ENCODE data around the gene GJD4.

GJD4 gene

DNA sequence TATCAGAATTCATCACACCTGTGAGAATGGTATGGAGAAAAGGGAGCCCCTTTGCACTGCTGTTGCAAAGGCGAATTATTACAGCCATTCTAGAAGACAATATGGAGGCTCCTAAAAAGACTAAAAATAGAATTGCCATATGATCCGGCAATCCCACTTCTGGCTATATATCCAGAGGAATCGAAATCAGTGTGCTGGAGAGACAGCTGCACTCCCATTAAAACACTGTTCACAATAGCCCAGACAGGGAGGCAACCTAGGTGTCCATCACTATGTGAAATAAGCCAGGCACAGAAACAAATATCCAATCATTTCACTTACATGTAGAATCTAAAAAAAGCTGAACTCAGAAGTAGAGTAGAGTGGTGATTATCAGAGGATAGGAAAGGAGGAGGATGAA, 26.0 kb upstream of the GJD4 start:
- no peak for DNase-seq (ENCODE audit: low spot score)

DNA sequence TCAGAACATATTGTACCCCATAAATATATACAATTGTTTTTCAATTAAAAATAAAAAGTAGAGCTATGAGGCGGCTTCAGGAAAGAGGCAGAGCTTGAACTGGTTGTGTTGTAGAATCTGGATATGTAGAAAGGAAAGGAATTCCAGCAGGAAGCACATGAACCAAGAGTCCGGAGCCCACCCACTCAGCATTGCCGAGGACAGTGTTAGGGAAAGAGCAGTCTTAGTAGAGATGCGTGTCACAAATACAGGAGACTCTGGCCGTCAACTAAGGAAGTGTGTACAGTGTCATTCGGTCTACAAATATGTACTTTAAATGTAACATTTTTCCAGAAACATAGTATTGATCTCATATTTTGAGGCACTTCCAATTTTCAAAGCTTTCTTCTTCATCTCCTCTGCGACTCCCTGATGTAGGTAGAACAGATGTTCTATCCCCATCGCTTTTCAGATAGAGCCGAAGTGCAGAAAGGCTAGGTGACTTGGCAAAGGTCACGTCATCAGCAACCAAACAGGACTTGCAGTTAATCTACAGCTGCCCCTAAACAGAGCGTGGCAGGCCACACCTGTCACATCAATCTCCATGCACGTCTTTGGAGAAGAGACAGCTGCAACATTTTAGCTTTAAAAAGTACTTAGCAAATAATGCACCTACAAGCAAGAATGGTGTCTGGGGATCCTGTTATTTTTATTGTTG, 25.3 kb upstream of the GJD4 start:
- DNase-seq (ENCODE audit: low spot score): no peak

DNA sequence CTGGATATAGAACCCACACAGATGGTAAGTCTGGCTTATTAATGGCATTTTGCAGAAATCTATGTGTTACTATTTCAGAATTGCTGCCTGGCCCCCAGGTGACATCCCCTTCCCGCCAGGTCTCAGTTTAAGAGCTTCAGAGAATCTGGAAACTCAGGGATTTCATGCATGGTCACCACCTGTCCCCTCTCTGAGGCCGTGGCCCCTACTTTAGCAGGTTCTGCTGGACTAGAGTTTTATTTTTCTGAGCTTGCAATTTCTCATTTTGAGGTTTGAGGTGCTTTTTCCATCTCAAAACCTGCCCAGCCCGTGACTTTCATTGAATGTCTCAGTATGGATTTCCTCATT, 24.7 kb upstream of the GJD4 start:
- DNase-seq (ENCODE audit: low spot score): no peak

DNA sequence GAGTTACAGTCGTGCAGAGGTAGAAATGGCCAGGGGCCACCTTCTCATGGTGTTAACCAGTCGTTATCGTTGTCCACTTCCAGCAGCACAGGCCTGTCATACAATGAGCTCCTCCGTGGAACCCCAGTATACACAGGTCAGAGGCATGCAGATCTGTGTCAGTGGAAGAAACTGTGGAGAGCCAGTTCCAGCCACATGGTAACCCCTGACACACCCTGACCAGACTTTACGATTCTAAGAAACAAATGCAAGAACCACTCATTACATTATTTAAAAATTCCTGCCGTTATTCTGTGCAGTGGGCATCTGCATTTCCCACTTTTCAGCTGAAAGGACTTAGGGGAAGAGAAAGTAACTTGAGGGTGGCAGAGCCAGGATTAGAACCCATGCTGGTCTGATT, 23.5 kb upstream of the GJD4 start:
- DNase-seq (ENCODE audit: low spot score): no peak

DNA sequence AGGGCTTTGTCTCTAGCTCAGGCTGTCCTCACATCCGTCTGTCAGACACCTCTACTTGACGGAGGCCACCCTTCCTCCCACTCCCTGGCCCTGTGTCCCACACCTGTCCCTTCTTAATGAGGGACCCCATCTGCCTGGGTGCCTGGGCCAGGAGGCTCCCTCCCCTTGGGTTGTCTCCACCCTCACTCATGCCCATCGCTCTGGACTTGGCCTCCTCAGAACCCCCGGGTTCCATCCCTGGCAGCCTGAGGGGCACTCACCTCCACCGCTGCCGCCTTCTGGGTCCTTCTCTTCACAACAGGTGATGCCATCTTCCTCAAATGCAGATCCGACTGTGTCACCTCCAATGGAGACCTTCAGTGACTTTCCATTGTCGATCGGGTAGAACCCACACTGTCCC, 20.2 kb upstream of the GJD4 start:
- DNase-seq (ENCODE audit: low spot score): no peak

DNA sequence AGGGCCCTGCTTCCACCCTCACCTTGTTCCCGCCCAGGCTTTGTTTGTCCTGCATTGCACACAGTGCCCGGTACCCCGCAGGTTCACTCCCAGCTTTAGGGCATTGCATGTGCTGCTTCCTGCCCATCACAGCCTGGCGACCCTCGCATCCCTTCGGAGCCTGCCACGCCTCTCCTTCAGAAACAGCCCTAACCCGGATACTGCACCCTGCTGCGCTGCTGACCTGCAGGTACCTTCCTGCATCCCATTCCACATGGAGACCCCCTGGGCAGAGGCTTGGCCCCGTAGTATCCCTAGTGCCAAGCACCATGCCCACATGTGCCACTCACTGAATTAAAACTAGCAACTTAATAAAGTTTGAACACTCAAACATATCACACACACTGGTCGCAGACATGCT, 19.8 kb upstream of the GJD4 start:
- no peak for DNase-seq (ENCODE audit: low spot score)

DNA sequence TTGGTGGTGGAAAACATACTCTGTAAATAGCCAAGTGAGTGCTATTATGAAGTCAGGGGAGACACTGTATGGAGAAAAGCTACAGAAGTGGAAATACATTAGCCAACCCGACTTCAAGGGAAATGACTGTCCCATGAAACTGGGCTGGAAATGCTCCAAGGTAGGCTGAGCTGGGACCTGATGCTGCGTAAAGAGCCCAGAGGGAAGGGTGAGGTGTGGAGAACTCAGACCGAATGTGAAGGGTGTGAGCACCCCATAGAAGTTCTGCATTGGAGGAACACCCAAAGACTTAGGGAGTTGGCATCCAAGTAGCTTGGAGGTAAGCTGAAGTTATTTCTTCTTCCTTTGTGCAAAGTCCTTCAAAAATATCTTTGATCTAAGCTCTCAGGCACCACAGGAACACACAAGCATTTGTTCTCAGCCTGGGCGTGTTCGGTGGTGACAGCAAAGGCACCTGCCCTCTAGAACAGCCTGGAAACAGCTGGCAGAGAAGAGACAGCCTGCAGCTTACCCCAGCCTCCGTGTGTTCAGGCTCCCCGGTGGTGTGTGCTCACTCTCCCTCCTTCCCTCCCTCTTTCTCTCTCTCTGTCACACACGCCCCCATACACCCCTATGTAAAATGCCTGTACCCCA, 19.1 kb upstream of the GJD4 start:
- no peak for DNase-seq (ENCODE audit: low spot score)

DNA sequence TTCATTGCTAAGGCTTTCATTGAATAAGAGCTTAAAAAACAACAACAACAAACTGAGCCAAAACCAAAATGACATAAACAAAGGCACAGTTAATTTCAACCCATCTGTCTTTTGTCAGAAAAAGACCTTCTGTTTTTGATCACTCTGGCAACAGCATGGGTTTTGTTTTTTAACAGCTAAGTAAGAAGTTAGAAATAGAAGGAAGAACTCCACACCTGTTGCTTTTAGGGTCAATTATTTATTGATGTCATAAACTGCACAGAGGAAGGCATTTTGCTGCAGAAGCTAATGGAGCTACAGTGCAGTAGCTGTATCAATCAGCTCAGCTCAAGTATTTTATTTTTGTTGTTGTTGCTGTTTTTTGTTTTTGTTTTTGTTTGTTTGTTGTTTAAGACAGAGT, 16.3 kb upstream of the GJD4 start:
- no peak for DNase-seq (ENCODE audit: low spot score)

DNA sequence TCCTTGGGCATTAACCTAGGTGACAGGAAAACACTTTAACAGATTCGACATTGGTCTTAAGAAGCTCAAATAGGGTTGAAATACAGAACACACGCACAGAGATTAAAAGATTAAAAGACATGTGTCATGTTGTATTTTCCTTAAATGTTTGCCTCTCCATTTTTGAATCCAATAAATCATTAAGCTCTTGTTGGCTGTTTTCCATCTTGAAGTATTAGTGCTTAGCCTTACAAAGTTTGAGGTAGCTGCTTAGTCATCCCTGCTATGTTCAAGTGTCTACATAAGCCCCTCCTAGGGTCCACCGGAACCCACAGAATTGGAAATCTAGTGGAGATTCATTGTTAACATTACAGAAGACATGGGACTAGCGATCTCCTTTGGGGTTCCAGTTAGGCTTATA, 12.7 kb upstream of the GJD4 start:
- DNase-seq (ENCODE audit: low spot score): no peak

DNA sequence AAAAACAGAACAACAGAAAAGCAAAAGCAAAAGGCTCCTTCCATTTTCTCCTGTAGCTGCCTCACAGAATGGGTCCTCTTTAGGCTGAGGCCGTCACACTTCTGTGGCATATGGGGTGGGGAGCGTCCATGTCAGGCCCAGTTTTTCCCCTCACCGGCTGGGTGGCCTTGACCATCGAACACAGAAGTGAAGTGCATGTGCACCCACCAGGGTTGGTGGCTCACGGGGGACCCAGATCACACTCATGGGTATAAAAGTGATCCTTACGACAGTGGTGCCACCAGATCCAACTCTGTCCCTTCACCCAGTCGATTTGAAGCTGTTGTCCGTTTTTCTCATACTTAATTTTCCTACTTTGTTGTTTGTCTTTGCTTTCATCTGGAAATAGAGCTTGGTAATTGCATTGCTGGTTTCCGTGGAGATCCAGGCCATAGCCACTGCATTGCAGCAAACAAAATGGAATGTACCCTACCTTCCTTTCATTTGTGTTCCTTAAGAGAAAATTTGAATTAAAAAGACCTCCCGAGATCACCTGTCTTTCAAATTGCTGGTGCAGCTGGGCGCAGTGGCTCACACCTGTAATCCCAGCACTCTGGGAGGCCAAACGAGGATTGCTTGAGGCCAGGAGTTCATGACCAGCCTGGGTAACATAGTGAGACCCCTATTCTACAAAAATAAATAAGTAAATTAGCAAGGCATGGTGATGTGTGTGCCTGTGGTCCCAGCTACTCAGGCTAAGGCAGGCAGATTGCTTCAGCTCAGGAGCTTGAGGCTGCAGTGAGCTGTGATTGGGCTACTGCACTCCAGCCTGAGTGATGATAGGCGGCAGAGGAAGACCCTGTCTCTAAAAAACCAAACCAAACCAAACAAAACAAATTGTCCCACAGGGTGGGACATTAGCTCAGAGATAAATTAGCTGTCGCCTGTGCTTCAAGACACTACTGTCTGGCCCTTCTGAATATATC, 10.7 kb upstream of the GJD4 start:
- no peak for DNase-seq (ENCODE audit: low spot score)

DNA sequence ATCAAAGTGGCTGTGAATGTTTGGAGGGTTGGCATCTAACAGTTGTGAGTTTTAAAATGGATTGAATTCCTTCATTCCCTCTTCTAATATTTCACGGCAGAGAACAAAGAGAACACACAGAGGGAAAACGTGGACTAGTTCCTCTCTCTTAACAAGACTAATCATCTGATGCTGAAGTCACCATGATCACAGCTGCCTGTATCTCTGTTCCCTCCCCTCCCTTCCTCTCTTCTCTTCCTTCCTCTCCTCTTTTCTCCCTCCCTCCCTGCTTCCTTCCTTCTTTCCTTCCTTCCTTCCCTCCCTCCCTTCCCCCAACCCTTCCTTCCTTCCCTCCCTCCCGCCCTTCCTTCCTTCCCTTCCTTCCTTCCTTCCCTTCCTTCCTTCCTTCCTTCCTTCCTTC, 10.0 kb upstream of the GJD4 start:
- no peak for DNase-seq (ENCODE audit: low spot score)

DNA sequence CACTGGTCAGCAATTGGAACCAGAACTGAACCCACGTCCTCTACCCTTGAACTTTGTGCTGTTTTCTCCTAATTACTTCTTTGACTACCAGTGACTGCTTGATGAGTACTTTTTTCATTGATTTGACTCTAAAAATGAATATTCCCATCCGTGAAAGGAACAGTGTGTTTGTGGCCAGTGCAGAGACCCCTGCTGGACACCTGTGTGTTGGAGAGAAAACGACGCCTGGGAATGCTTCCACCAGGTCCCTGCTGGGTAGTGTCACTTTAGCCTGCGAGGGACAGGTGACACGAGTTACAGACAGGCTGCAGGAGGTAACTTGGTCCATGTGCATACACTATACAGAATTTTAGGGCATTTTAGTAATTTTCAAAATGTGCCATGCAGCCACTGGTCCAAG, 6.8 kb upstream of the GJD4 start:
- DNase-seq (ENCODE audit: low spot score): no peak

DNA sequence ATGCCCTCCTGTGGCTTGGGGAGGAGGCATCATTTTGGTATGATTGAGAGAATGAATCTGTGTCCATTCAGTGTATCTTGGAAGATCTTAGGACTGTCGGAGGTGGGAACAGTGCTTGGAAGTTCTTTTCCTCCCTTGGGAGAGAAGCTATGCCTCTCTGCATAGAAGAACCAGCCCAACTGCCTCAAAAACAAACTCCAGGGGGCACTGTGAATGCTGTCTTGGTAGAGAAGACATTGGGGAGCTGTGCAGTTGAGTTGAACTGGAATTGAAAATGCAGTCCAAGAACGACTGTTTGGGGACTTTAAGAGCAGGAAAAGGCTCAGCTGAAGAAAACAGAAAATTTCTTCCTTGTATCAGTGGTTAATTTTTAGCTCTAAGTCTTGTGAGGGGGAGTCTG, 4.9 kb upstream of the GJD4 start:
- no peak for DNase-seq (ENCODE audit: low spot score)

DNA sequence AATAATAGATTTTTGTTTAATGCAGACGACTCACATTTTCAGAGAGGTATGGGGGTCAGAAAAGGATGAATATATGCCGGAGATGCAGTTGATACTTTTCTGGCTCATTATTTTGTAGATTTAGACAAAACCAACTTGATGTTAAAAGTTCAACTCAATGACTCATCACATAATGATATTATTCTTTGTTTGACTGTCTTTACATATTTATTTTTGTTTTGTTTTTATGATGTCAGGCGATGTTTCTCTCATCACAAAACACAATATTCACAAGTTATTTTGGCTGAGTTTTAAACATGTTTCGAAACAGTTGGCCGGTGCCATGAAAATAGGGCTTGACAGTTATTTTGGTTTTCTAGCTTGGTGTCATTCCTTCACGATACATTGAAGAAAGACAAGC, 1.3 kb downstream of the GJD4 start:
- DNase-seq (ENCODE audit: low spot score): no peak

DNA sequence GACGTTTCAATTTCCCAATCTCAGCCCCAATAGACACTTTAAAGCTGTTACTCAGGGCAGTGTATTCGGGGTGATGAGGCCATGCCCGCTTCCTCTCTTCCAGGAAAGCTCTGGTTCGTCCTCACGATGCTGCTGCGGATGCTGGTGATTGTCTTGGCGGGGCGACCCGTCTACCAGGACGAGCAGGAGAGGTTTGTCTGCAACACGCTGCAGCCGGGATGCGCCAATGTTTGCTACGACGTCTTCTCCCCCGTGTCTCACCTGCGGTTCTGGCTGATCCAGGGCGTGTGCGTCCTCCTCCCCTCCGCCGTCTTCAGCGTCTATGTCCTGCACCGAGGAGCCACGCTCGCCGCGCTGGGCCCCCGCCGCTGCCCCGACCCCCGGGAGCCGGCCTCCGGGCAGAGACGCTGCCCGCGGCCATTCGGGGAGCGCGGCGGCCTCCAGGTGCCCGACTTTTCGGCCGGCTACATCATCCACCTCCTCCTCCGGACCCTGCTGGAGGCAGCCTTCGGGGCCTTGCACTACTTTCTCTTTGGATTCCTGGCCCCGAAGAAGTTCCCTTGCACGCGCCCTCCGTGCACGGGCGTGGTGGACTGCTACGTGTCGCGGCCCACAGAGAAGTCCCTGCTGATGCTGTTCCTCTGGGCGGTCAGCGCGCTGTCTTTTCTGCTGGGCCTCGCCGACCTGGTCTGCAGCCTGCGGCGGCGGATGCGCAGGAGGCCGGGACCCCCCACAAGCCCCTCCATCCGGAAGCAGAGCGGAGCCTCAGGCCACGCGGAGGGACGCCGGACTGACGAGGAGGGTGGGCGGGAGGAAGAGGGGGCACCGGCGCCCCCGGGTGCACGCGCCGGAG, 2.6 kb downstream of the GJD4 start:
- no peak for DNase-seq (ENCODE audit: low spot score)

DNA sequence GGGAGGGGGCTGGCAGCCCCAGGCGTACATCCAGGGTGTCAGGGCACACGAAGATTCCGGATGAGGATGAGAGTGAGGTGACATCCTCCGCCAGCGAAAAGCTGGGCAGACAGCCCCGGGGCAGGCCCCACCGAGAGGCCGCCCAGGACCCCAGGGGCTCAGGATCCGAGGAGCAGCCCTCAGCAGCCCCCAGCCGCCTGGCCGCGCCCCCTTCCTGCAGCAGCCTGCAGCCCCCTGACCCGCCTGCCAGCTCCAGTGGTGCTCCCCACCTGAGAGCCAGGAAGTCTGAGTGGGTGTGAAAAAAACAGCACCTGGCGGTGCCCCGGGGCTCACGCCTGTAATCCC, 3.2 kb downstream of the GJD4 start:
- DNase-seq (ENCODE audit: low spot score): no peak

DNA sequence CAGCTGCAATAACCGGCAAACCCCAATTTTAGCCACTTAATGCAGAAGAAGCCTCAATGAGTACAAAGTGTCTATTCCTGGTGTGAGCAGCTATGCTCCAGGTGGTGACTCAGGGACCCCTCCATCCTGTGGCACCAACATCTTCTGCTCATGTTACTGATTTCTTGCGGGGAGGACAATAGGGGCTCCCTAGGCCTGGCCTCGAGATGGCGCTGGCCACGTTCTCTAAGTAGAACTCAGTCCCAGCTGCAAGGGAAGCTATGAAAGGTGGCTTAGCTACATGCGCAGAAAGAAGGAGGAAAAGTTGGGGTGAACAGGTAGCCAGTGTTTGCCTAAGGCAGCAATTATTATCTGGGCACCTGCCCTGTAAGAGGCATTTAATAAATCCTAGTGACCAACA, 6.6 kb downstream of the GJD4 start:
- DNase-seq (ENCODE audit: low spot score): no peak

DNA sequence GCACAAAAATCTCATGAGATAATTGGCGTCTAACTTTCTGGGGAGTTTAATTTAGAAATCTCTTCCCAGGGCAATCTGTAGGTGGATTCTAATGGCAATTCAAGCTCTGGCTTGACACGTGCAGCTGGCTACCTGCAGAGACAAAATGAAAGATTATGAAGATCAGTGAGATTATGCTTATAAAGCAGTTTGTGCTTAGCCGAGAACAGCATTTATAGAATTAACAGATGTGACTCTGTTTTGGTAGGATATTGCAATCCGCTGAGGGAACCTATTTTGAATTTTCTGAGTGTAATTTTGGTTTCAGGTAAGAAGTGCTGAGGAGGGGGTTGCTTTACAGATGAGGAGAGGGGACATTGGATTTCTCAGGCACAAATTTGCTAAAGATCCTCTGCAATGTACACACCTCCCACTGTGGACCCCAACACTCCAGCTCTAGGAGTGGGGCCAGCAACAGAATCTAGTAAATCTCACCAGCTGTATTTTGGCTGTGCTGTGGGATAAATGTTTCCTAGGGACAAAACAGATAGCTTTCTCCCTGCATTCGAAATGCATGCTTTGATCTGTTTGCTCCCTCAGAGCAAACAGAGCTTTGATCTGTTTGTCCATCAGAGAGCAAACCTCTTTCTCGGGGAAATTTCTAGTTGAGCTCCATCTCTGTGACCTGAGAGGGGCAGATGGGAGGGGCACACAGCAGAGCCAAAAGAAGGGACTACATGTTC, 7.4 kb downstream of the GJD4 start:
- no peak for DNase-seq (ENCODE audit: low spot score)

DNA sequence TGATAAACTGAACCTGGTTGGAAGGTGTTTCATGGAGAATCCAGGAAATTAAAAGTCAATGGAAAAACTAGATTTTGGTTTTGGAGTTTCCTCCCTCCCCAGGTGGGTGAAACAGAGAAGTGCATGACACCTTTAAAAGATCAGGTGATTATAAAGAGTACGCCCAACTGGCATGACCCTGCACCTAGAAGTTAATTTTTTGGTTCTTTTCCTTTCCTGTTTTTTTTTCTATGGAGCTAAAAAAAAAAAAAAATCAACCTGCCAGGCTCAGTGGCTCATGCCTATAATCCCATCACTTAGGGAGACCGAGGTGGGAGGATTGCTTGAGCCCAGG, 7.9 kb downstream of the GJD4 start:
- DNase-seq (ENCODE audit: low spot score): no peak

DNA sequence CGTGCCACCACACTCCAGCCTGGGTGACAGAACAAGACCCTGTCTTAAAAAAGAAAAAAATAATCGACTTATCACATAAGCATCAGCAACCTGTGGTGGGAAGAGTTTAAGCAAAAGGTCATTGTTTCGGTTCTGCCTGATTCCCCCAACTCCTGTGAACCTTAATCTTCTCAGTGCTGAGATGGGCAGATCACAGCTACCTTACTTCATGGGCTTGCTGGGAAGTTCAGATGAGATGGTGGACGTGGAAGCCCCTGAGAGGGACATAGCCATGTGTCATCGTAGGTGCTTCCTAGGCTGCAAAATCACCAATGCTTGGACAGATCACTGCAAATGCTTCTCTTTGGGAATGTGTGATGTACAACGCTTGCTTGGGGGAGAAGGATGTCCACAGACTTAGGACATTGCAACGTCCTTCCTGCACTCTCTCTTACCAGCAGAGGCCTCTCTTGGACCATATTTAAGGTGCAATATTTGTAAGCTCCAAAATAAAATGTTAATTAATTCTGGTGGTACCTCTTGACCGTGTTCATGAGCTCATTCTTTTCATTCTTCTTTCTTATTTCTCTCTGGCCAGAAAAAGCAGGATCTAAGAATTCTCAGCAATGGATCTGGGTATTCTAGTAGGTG, 8.6 kb downstream of the GJD4 start:
- no peak for DNase-seq (ENCODE audit: low spot score)

DNA sequence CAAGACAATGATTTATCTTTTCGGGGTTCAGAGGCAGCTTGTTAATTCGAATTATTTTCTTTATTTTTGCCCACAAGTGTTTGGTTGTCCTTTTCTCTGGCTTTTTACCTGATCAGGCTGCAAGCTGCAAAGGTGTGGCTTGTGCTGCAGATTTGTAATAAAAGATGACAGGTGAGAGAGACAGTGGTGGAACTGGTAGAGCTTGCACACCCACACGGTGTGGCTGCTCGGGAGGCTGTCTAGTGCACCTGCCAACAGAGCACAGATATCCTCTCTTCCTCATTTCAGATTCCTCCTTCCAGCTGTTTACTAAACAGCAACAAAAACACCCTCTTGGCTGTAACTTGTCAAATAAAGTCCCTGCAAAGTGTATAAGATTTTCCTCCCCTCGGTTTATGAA, 9.2 kb downstream of the GJD4 start:
- DNase-seq (ENCODE audit: low spot score): no peak
